COLO668 (cell line): ENCODE measurements around the gene RAB7B.
"Not testable (repeated sequence)": the region's sequence is repeated elsewhere in the genome, so short reads cannot be mapped to it uniquely, and the experiment has no call there.

ENCODE experiments used
- DNase-seq: peaks from one replicate; lab custom pipeline; 2025; ENCODE audit not compliant: unreplicated experiment; lab: John Stamatoyannopoulos, UW

The RAB7B gene

GRCh38 chr1:206002871-206003801, at the start of gene RAB7B:
TSS of gene RAB7B (minus strand) at chr1:206003395. CDS start at chr1:205994135, 9,260 bp downstream.
- no peak for DNase-seq

GRCh38 chr1:206052231-206052865, 49.2 kb upstream of the RAB7B start:
- not testable (repeated sequence) for DNase-seq

- DNase-seq, result peak; percentile 51
Measured at GRCh38 chr1:206050655-206051235, 47.5 kb upstream of the RAB7B start.

- peak; percentile 28 for DNase-seq
Measured at GRCh38 chr1:206049919-206050600, 46.9 kb upstream of the RAB7B start.

- DNase-seq, result no peak
Measured at GRCh38 chr1:206049293-206049692, 46.1 kb upstream of the RAB7B start.

- DNase-seq, result no peak
Measured at GRCh38 chr1:206048582-206048981, 45.4 kb upstream of the RAB7B start.

GRCh38 chr1:206047271-206047670, 44.1 kb upstream of the RAB7B start:
- no peak for DNase-seq

GRCh38 chr1:206041640-206042039, 38.4 kb upstream of the RAB7B start:
- DNase-seq, result peak; percentile 31

- no peak for DNase-seq
Measured at GRCh38 chr1:206040328-206040727, 37.1 kb upstream of the RAB7B start.

- no peak for DNase-seq
Measured at GRCh38 chr1:206039046-206039973, 36.1 kb upstream of the RAB7B start.

- DNase-seq, result no peak
Measured at GRCh38 chr1:206037581-206037980, 34.4 kb upstream of the RAB7B start.

GRCh38 chr1:206036663-206037455, 33.7 kb upstream of the RAB7B start:
- DNase-seq, result no peak

- no peak for DNase-seq
Measured at GRCh38 chr1:206035027-206035426, 31.8 kb upstream of the RAB7B start.

GRCh38 chr1:206032380-206033140, 29.4 kb upstream of the RAB7B start:
- no peak for DNase-seq

- DNase-seq, result peak; percentile 78
Measured at GRCh38 chr1:206030714-206031113, 27.5 kb upstream of the RAB7B start.

GRCh38 chr1:206030191-206030590, 27.0 kb upstream of the RAB7B start:
- DNase-seq, result no peak

- DNase-seq, result no peak
Measured at GRCh38 chr1:206029484-206029883, 26.3 kb upstream of the RAB7B start.

GRCh38 chr1:206025283-206025820, 22.2 kb upstream of the RAB7B start:
- no peak for DNase-seq
